NOMO-1 treated with dmso at 0.1 percent for 144 hours (cell line): ENCODE data around the gene TRPC3.

Source experiments
- DNase-seq: peaks from one replicate; lab custom pipeline; 2025; ENCODE audit not compliant: unreplicated experiment; lab: John Stamatoyannopoulos, UW

TRPC3 gene

DNA sequence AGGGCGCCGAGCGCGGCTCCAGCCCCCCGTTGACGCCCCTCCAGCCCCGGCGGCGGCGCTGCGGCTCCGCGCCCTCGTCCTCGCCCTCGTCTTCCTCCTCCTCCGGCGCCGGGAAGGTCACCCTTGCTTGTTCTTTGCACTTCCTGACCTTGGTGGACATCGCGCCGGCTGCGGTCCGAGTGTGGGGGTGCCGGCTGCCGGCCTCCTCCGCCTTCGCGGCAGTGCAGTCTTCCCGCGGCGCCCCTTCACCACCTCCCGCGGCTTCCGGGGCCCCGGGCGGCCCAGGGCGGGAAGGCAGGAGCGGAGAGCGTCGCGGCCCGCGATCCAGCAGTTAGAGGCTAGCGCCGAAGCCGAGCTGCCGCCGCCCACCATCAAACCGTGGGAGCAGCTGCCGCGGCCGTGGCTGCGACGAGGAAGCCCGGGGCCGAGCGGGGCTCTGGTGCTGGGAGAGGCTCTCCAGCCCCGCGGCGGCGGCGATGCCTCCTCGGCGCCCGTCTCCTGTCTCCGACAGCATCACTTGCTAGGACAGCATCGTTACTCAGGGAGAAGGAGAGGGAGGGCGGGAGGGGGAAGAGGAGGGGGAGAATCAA is at the start of gene TRPC3:
TSS of gene TRPC3 (minus strand) at position 540 of the 590 bp plus-strand sequence. CDS start at position 160, 380 bp downstream.
- DNase-seq, result no peak

DNA sequence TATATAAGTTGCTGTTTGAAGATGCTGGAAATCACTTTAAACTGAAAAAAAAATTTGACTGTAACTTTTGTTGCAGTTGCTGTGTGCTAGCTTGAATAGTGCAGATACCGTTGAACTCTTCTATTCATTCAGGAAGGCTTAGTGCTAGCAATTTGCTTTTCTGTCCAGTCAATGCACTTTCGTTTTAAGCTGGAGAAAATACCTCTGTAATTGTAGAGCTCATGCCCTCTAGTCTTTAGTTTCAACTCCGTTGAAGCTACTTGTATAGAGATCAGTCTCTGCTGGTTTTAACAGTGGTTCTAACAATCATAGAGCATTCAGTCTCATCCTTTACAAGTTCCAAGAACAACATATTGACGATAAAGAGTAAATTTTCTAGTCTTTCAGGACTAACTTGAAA is 49.0 kb upstream of the TRPC3 start:
- no peak for DNase-seq

DNA sequence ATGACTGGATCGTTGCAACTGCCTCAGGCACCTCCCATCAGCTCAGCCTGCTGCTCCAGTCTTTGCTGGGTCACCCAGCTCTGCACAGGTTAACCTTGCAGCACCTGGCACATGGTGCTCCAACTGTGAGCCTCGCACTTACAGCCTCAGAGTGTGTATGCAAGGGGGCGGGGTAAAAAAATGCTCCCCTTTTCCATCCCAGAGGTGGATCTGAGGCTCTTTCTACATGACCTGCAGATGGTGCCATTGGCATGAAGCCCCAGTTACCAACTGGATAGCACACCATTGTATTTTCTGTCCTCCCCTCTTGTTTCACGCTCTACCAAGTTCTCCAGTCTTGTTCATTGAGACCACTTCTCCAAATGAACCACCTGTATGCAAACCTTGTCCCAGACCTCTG is 46.2 kb upstream of the TRPC3 start:
- no peak for DNase-seq

DNA sequence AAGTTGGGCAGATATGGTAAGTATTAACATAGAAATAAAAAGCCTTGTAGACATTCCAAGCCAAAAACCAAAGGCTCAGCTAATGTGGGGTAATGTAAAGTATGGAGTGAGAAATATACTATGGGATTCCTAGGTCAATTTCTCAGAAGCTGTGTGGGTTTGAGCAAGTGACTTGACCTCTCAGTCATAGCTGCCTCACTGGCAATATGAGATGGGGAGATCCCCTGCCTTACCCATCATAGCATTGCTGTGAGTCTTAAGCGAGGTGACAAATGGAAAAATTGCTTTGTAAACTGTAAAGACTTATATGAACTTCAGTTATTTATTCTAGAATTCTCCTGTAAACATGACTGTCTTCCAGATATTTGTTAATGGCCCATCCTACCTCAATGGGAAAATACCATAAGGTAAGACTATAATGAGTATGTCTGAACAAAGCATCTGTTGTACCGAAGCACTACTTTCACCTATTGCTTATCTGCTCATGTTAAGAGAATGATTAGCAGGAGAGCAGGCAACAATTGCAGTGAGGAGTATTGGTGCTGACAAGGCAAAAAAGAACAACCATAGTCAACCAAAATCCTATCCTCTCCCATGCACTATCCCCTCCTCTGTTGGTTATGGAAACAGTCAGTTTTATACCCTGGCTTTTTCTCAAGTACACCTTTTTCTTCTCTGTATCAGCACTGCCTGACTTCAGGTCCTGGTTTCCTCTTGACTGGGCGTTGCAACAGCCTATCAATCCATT is 44.1 kb upstream of the TRPC3 start:
- DNase-seq, result no peak

DNA sequence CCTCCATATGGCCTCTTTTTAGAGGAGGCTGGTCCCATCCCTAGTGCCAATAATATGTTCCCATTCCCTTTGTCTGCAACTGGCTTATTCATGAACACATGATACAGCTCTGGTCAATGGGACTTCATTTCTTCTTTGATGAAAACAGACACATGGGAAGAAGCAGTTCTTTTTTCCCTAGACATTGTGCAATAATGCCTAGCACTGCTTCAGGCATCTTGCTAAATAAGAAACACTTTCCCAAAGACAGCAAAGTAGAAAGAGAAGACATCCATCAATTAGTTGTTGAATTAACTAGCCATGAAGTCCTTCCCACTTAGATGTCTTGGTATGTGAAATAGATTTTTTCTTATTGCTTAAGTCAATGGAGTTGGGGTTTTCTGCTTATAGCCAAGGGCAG is 40.1 kb upstream of the TRPC3 start:
- no peak for DNase-seq

DNA sequence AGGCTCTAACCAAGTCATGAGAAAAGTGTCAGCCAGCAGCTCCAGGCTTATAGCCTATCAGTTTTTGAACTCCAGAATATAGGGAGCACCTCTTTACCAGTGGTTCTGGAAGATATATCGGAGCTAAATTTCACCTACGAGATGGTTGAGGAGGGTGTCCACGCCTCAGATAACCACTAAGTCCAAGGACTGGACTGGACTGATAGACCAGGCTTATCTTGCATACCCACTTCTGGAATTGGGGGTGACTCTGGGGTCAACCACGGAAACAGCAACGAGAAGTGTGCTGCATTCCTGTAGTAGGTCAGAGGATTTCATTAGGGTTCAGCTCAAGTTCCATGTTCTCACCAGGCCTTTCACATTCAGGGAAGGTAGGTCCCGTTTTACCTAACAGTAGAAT is 38.6 kb upstream of the TRPC3 start:
- DNase-seq, result no peak

DNA sequence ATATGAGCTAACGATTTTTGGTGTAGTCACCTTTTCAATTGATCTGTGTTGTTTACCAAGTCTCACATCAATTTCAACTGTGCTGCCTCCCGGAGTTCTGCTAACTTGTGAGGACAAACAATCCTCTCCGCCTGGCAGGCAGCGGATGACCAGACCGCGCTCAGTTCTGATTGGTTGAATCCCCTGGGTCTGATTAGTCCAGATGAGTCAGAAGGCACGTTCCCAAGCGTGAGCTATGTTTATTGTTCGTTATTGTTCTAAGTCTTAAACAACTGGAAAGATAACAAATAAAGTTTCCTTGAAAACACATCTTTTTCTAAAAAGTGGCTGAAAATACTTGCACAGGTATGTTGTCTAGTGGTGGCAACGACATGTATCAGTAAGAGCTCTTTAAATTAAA is 37.9 kb upstream of the TRPC3 start:
- DNase-seq, result no peak

DNA sequence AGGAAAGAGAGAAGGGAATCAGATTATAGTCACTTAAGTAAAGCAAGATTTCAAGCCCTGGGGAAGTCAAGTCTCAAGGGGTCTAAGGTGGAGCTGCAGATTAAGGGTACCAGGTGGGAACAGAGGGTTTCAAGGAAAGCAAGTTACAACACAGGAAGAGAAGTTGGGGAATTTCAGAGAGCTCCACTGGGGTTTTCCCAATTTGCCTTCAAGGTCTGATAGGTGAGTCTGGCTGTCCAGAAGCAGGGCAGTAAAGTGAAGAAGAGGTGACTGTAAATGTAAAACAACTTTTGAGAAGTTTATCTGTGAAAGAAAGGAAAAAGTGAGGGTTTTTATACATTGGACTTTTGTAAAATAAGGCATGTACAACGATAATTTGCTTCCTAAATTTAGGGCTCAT is 37.1 kb upstream of the TRPC3 start:
- no peak for DNase-seq

DNA sequence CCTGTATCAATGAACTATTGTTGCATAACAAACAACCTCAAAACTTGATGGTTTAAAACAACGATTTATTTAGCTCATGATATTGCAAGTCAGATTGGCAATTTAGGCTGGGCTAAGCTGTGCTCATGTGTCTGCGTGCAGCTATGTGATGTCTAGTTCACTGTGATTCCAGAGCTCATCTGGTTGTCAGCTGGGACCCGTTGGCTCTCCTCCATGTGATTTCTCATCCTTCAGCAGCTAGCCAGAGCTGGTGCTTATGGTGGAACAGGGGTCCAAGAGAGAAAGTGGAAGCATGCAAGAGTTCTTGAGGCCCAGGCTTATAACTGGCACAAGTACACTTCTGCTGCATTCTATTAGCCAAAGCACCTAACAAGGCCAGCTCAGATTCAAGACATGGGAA is 28.8 kb upstream of the TRPC3 start:
- DNase-seq, result no peak

DNA sequence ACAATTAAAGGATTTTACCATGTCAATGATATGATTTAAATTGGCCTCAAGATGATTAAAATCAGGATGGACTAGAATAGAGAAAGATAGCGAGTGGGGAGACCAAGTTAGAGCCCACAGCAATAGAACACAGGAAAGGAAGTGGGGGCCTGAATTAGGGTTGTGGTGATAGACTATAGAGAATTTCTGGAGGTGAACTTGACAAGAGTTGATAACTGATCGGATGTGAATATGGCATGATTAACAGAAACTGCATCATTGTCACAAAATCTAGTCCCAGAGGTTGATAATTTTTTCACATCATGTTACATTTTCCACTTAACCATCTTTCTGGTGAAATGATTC is 26.3 kb upstream of the TRPC3 start:
- no peak for DNase-seq

DNA sequence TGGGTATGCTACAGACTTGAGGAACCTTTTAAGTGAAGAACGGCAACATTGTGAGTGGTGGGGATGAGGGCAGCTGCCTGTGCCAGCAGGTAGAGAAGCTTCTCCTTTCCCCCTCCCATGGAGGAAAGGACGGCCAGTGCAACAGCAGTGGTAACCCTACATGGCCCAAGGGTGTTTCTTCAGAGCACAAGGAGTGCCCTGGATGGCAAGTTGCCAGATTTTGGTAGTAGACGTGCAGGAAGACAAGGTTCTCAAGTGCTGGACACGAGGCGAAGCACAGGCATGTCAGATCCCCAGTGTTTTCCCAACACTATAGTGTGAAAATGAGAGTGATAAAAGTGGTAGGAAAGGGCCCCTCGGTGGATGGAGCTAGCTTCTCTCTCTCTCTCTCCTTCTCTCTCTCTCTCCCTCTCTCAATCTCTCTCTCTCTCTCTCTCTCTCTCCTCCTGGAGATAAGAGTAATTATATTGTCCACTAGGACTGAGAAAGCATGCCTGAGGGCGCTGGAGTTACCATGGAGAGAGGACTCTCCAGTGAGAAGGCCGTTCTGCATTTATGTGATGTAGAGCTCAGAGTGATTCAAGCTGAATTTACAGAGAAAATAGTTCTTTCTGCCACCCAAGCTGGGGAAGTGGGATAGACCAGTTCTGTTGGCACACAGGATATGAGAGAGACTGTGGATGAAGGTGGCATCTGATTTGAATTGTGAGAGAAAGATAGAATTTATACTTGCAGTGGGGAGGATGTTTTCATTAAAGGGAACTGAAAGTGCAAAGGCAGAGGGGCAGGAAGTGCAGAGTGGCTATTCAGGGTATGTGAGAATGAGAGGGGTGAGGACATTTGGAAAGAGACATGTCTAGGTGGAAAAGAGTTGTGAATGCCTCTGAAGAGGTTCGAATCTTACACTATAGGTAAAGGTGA is 25.7 kb upstream of the TRPC3 start:
- DNase-seq, result peak; percentile 48

DNA sequence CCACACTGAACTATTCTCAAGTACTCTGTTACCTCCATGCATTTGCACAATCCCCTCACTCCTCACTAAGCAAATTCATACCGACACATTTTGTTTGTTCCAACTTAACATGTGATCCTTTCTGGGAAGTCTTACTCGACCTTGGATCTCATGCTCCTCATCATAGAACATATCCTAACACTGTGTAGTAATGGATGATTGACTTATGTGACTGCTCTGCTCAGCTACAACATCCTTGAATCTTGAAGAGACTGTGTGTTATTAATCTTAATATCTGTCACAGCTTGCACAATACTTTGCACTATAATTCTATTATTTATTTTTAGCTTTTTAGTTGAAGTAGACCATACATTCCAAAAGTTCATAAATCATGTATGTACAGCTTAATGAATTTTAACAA is 23.9 kb upstream of the TRPC3 start:
- no peak for DNase-seq

DNA sequence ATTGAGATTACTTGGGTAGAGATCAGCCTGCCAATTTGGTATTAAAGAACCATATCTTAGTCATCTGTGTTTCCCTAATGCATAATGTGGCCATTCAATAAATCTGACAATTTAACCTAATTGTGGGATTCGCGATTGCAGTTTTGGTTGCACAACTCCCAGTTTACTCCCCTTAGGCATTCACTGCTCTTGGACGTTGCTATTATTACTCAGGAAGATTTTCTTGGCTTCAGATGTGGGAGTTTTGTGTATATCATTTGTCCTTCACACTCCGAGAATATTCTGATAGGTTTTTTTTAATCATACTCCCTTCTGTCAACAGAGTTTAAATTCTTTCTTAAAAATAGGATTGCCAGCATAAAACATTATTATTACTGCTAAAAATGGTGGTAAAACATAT is 22.0 kb upstream of the TRPC3 start:
- DNase-seq, result no peak

DNA sequence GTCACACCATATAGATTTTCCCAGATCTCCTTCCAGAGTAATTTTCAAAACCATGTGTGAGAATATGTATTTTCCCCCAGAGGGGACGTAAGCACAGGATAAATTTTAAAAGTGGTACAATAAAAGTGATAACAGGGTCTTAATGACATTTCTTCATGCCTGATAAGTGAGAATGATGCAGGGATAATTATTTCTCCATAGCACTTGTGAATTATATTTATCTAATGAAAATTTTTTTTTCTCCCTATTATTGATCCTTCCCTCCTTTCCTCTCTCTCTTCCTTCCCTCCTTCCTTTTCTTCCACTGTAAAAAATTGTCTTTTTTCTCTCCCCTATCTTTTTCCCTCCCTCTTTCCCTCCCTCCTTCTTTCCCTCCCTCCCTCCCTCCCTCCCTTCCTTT is 17.0 kb upstream of the TRPC3 start:
- DNase-seq, result no peak

DNA sequence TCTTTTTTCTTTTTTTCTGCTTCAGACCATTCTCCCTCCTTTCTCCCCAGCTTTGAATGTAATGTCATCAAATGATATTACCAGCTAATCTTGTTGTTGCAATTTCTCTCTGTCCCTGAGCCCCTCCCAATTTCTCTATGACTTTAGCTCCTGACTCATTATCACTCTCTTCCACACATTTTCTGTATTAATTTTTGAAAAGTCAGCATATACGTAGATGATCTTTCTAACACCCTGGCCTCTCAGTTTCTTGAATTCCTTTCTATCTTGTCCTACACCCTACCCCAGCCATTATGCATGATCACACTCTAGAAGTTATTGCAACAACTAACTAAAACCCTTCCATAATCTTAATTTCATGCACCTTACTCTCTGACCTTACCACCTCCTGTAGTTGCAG is 13.1 kb upstream of the TRPC3 start:
- DNase-seq, result no peak

DNA sequence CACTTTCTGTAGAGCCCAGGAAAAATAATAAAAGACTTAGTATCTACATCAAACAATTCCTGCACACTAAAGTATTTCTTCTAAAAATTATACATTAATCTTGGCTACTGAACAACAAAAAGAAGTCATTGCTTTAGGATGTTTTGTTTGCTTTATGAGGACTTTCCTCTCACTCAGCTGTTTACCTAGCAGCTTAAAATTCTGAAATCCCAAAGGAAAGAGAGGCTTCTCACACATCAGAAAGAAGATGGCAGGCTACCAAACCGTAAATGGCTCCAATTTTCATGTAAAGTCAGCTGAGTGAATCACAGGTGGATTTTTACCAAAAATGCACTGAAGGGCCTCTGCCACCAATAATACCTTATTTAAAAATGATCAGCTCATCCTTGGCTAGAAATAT is 9.0 kb upstream of the TRPC3 start:
- no peak for DNase-seq

DNA sequence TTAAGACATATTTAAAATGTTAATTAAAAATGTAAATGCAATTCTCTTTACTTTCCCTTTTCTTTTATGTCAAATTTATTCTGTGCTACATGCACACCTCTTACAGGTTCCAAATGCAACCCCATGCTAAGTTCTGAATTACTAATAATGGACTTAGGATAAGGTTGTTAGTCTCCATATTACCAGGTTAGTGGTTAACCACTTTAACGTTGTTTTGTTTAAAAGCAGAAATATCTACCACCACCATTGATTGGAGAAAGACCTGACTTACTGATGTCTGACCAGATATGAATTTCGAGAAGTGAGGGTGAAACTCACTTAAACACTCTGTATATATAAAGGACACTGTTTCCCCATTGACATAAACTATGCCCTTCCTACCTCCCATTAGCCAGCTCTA is 6.9 kb upstream of the TRPC3 start:
- DNase-seq, result no peak

DNA sequence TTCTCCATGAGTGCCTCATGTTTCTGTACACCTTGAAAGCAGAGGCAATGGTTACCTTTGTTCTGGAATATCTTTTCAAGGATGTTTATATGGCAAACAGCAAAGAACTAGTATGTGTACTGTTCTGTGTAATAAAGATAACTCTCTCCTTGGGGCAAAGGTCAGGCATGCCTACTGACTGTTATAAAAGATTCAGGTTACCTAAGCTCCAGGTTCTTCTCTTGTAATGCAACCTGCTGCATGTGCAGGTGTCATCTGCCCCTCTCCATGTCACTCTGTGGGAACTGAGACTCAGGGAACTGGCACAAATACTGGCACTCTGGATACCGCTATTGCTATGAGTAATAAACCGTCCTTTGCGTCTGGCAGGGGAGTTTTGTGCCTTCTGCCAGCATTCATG is 5.4 kb upstream of the TRPC3 start:
- DNase-seq, result no peak

DNA sequence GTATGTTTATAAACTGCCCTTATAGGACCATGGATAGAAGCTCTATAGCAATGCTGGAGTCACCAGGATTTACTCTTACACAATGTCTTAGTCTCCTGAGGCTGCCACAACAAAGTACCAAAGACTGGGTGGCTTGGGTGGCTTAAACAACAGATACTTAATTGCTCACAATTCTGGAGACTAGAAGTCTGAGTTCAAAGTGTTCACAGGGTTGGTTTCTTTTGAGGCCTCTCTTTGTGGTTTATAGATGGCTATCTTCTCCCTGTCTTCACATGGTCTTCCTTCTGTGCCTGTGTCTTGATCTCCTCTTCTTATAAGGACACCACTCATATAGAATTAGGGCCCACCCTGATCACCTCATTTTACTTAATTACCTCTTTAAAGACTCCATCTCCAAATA is 2.0 kb upstream of the TRPC3 start:
- no peak for DNase-seq

DNA sequence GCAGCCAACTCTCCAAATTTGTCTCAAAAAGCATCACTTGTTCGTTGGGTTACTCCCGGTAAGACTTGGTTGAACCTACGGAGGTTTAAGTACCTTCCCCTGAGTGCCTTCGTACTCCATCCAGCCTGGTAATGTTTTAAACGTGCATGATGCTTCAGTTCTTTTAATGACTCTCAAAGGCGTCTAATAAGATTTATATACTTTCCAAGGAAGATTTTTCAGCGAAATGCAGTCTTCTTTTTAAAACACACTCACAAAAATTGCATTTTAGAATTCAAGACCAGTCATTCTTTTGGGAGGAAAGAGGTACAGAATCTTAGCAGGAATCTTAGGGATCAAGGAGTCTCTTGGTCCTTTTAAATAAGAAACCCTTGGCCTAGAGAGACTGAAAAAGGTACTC is 430 bp upstream of the TRPC3 start:
- DNase-seq, result no peak

DNA sequence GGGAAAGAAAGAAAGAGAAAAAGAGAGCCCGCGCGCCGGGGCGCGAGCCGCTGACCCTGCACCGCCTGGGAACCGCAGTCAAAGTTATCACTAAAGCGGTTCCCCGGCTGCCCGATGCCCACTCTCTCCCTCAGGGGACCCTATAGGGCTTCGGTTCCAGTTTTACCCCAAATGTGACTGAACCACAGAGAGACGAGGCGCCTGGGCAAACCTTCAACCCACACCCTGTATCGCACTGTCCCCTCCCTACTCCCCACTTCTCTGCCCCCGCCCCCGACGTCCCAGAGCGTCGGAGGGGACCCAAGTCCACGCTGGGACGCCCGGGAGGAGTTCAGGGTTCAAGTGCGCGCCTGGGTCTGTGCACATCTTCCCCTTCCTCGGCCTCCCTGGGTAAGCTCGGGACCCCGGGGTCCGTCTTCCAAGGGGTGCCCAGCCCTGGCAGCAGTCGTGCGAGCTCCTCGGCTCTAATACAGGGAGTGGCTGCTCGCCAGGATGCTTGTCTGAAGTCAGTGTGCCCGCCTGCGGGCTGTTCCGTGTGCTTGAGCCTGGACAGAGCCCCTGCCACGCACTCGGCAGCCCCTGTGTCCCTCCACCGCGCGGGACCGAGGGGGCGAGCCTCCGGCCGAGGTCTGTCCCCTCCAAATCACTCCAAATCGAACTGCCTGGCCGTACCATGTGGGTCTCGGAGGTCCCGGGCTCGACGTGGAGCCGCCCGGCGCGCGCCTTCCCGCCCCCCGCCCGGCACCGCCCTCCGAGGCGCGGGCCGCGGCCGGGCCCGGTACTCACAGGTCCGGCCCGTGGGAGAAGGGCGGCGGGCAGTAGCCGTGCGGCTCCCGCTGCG is 960 bp downstream of the TRPC3 start:
- DNase-seq, result no peak
